Erythroblast (primary cell): Measurements from ENCODE around the gene ATG101.

Experiments used
- GATA1 ChIP-seq: IDR thresholded peaks from 2 replicates; pipeline ENCODE4 v1.6.1; 2011; ENCODE audit warnings: low read depth, mild to moderate bottlenecking, control low read depth, low read length, moderate library complexity
- POLR2A ChIP-seq: IDR thresholded peaks from 2 replicates; pipeline ENCODE4 v1.6.1; 2011; ENCODE audit warnings: mild to moderate bottlenecking, low read length

DNA sequence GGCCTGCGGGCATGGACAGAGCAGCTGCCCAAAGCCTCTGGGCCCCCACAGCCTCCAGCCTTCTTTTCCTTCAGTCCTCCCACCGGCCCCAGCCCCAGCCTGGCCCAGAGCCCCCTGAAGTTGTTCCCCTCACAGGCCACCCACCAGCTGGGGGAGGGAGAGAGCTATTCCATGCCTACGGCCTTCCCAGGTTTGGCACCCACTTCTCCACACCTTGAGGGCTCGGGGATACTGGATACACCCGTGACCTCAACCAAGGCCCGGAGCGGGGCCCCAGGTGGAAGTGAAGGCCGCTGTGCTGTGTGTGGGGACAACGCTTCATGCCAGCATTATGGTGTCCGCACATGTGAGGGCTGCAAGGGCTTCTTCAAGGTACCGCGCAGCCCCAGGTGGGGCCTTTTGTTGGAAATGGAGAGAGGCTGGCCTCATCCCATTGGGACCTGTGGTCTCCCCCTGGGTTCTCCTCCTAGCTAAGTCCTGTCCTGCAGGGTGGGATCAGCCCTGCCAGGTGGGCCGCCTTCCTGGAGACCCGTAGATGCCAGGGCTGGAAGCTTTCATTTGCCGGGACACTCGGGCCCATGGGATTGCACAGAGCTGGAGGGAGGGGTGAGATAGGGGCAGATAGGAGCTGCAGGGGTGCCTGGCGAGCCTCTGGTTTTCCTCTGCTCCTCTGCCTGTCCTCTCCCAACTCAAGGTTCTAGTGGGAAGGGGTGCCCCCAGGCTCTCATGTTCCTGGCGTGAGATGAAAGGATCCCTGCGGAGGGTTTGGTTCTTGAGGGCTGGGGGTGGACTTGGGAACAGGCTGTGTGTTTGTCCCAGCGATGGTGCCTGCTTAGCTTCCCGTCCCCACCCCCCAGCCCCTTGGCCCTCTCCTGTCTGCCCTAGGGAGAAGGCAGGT is 14.7 kb upstream of the ATG101 start:
- TF ChIP-seq POLR2A (no peak), GATA1 (no peak)
